NCI-H2029 (cell line): ENCODE measurements around the gene TEX36.
"Not testable (repeated sequence)": the region's sequence is repeated elsewhere in the genome, so short reads cannot be mapped to it uniquely, and the experiment has no call there.

Experiments used
- DNase-seq: peaks from one replicate; lab custom pipeline; 2025; lab: John Stamatoyannopoulos, UW

TEX36 gene

GRCh38 chr10:125692196-125692595 lies 9.2 kb upstream of the TEX36 start:
- no peak for DNase-seq

- DNase-seq = peak; percentile 53
These were observed 8.4 kb upstream of the TEX36 start for GRCh38 chr10:125691160-125691981.

GRCh38 chr10:125689955-125690569 lies 7.1 kb upstream of the TEX36 start:
- DNase-seq = no peak

- DNase-seq = no peak
These were observed 4.7 kb upstream of the TEX36 start for GRCh38 chr10:125687507-125688185.

GRCh38 chr10:125684581-125684980 lies 1.6 kb upstream of the TEX36 start:
- DNase-seq = no peak

- no peak for DNase-seq
These were observed 858 bp upstream of the TEX36 start for GRCh38 chr10:125683821-125684220.

- DNase-seq = no peak
These were observed 3.5 kb downstream of the TEX36 start for GRCh38 chr10:125679436-125679835.

- no peak for DNase-seq
These were observed 10.1 kb downstream of the TEX36 start for GRCh38 chr10:125672884-125673283.

GRCh38 chr10:125662584-125662983 lies 20.4 kb downstream of the TEX36 start:
- no peak for DNase-seq

GRCh38 chr10:125661941-125662515 lies 20.9 kb downstream of the TEX36 start:
- peak; percentile 13 for DNase-seq

- no peak for DNase-seq
These were observed 21.5 kb downstream of the TEX36 start for GRCh38 chr10:125661431-125661940.

GRCh38 chr10:125659071-125659470 lies 23.9 kb downstream of the TEX36 start:
- no peak for DNase-seq

- DNase-seq = no peak
These were observed 26.4 kb downstream of the TEX36 start for GRCh38 chr10:125656523-125656922.

- DNase-seq = not testable (repeated sequence)
These were observed 29.9 kb downstream of the TEX36 start for GRCh38 chr10:125653113-125653512.

GRCh38 chr10:125646311-125646710 lies 36.7 kb downstream of the TEX36 start:
- no peak for DNase-seq

GRCh38 chr10:125641398-125641797 lies 41.6 kb downstream of the TEX36 start:
- no peak for DNase-seq

- no peak for DNase-seq
These were observed 42.3 kb downstream of the TEX36 start for GRCh38 chr10:125640653-125641052.

GRCh38 chr10:125639846-125640245 lies 43.1 kb downstream of the TEX36 start:
- DNase-seq = no peak

GRCh38 chr10:125638555-125638954 lies 44.4 kb downstream of the TEX36 start:
- no peak for DNase-seq

GRCh38 chr10:125637496-125637895 lies 45.5 kb downstream of the TEX36 start:
- DNase-seq = no peak

- DNase-seq = no peak
These were observed 48.4 kb downstream of the TEX36 start for GRCh38 chr10:125634606-125635005.

- peak; percentile 60 for DNase-seq
These were observed 49.4 kb downstream of the TEX36 start for GRCh38 chr10:125633517-125633999.
